HG03575 (cell line): ENCODE data around the gene SEMA3C.

Experiments used
- ATAC-seq: cut with Tn5 transposase; IDR thresholded peaks from one replicate; pipeline ENCODE4 v1.9.1; 2021; ENCODE audit not compliant: unreplicated experiment, insufficient number of reproducible peaks, low FRiP score; ENCODE audit errors: extremely low read depth

Gene SEMA3C

DNA sequence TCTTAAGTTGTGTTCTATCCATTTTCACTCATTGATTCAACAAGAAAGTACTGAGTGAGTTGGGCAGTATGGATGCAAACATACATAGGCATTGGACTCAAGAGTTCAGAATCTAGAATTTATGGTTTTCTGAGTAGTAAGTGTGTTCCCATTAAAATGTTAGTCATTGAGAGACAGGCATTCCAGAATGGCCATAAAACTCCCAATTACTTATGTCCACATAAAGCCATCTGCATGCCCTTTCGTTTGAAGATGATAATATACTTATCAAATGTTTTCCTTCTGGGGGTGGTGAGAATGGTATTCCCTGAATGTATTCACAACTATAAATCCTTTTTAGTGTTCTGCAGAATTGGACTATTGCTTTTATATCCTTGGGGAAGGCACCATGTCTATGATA, 148.8 kb downstream of the SEMA3C start:
- ATAC-seq = no peak

DNA sequence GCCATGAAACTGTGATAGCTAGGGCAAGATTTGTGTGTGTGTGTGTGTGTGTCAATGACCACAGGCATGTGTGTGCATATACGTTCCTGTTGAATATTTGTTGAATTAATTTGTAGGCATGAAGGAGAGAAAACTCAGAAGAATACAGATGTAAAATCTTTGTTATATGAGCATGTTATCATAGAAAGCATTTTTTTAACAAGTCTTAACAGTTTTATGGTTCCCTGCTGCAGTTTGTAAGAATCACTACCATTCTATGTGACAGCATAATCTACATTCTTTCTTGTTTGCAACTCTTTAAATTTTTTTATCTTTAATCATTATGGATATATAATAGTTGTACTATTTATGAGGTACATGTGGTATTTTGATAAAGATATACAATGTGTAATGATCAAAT, 150.1 kb downstream of the SEMA3C start:
- no peak for ATAC-seq

DNA sequence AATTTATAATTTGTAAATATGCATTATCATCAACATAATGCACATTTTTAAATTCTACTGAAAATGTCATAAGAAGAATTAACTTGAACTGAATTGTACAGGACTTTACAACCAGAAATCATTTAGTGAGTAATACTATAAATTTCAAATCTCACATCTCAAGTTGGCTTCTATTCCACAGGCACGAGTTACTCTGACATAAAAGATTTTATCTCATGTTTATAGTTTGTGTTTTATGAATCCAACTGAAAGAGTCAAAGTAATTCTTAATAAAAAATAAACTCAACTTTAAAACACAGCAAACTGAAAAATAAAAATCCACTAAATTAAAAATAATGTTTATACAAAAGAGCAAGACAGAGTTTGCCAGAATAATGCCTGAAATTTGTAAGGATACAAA, 151.2 kb downstream of the SEMA3C start:
- ATAC-seq = no peak

DNA sequence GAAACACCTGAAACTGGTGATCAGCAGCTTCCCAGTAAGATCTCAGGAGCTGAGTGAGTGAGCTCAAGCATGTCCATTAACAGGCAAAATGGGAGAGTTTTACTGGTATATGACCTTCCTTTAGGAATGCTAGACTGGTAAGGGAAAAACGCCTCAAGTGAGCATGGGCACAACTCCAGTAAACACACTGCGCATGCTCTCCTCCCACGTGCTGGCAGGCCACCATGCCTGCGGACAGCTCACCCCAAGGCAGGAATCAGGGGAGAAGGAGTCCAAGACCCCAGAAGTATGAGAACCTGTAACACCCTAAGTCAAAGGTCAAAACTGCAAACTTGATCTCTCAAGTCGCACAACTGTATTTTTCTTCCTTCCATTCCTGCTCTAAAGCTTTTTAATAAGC, 152.1 kb downstream of the SEMA3C start:
- no peak for ATAC-seq

DNA sequence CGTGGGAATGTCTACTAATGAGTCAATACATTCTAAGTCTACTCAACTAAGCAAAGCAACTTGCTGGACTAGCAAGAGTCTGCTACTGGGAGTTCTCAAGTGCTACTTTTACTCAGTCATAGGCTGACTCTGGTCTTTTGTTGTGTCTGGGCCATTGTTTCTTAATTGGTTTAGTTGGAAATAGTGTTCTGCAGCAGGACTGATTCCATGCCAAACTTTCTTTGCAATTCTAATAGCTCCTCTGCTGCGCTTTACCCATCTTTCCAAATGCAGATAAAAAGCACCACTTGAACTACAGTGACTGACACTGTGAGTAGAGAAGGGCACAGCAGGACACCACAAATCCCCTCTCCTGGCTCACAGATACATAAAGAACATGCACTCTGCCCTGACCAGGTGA, 154.7 kb downstream of the SEMA3C start:
- ATAC-seq = no peak

DNA sequence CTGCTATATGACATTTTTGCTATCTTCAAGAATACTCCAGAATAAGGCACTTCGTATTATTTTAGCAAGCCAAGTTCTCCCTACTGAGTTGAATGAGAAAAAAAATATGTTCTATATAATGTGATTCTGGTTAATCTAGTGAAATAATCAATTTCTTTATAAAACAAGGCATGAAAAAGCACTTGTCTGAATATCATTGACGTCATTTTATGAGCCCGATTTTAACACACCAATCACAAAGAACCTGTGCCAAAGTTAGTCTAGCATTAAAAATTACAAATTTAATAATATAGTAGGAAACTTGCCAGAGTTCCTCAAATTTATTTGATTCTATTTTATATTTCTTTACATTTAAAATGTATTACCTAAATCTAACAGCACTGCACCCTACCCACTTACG, 155.1 kb downstream of the SEMA3C start:
- ATAC-seq = no peak

- ATAC-seq = no peak
Observed at GRCh38 chr7:80763289-80763688, 155.6 kb downstream of the SEMA3C start.

GRCh38 chr7:80760292-80760691, 158.6 kb downstream of the SEMA3C start:
- ATAC-seq = no peak

DNA sequence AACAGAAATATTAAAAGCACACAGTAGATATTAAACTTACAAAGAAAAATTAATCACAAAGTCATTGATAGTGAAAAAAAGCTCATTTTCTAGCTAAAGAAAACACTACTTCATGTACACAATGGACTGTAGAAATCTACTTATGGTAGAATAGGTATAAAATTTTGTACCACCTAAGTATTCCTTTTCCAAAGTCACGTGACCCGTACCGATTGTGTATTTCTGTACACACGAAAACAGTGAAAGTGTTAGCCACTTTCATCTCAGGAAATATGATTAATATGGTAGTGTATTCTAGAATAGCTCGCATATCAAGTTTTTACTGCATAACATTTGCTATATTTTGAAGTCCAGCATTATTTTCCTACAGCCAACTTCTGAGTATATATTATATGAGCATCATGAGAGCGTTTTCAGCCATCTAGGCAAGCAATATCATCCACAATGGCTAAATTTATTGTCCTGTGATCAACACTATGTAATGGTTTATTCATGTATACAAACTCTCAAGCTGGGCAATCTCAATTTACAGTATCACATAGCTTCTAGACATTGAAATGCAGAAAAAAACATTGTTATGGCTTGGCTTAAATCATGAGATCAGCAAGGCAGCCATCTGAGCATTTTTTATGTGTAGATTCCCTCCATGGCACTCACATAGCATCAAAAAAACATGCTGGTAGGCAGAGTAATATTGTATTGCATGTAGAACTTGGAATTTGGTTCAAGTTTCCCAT, 165.7 kb downstream of the SEMA3C start:
- ATAC-seq = no peak

DNA sequence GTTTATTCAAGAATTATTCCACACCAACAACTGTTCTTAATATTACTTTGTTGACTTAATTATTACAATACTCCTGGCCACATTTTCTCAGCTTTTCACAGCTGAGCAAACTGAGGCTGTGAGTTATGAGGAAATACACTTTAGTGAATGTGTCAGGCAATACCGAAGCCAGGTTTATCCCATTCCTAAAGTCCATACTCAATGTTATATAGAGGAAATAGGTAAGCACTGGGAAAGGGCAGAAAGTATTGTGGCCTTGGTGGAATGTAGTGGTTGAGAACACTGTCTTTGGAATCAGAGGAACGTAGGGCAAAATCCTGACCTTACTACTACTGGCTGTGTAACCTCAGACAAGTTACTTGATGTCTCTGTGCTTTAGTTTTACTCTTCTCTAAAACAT, 169.6 kb downstream of the SEMA3C start:
- no peak for ATAC-seq

DNA sequence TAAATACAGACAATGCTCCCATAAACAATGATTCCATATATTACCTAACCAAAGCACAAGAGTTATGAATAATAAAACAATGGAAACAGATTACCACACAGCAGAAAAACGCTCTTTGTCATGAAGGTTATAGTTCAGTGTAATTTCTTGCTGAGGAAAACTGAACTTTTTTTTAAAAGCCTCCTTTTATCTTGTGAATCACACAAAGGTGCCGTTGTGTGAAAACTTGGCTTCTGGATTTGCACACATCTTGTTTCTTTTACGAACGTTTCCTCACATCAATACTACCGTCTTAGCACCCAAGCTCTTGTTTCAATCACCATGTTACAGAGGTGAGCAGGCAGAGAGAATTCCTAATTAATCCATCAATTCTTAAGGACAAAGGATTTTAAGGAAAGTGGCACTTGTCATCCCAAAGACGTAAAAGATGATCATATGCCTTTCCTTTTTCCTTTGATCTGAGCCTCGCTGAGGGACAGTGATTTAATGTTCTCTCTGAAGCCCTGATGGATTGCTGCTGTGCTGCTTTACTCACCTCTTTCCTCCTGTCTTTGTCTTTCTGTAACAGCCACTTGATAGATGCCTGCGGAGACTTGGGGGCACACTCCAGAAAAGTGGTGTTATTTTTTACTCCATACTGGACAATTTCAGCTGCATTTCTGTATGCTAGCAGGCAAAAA, 170.3 kb downstream of the SEMA3C start:
- no peak for ATAC-seq

DNA sequence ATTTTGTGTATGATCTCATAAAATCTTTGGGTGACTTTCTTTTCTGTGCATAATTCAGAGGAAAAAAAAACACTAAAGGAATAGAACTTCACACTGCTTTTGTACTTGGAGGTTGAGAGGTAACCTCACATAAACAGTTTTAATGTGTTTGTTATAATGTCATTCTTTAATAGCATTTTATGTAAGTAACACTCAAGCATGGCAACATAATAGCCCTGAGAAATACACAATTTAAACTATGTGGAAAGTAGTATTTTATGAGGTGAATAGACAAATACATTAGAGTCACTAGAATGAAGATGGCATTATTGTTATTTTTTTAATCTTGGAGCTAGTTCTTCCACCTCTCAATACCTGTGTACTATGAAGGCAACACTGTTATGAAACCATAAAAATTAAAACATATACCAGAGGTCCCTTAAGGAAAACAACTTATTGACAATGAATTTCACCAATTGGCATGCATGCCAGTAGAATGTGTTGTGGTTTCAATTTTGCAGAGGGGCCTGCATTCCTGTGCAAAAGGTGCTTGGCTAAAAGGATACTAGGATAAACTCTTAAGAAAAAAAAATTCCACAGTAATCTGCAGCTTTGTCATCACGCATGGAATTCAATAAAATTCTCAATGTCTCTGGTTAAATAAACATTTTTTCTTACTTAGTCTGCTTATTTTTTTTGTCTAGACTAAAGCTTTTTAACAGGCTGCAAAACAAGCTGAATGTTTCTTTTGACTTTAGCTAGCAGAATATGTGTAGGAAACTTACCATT, 177.9 kb downstream of the SEMA3C start:
- no peak for ATAC-seq

- no peak for ATAC-seq
Observed at GRCh38 chr7:80736371-80737125, 182.3 kb downstream of the SEMA3C start.

GRCh38 chr7:80735330-80735729, 183.5 kb downstream of the SEMA3C start:
- ATAC-seq = no peak

GRCh38 chr7:80734011-80734410, 184.8 kb downstream of the SEMA3C start:
- ATAC-seq = no peak

DNA sequence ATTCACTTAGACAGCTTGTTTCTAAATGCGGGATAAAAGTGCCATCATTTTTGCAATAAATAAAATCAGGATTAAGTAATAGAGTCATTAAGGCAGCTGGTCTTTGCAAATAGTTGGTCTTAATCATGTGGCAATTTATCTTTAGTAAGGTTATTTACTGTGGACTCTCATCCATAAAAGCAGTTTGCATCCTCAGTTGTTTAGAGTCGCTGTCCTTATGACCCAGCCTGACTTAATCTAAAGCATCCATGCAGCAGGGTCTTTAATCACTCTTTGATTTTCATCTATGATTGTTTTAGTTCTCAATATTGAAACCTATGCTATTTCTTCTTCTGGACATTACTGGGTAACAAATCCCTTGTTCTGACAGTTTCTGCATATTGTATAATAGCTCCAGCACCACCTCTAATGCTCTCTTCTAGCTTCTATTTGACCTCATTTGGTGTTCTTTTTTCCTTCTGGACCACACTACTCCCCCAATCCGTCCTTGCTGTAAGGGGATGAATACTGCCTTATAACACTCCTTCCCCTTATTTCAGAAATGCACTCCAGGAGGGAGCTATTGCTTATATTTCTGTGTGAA, 185.4 kb downstream of the SEMA3C start:
- ATAC-seq = no peak

DNA sequence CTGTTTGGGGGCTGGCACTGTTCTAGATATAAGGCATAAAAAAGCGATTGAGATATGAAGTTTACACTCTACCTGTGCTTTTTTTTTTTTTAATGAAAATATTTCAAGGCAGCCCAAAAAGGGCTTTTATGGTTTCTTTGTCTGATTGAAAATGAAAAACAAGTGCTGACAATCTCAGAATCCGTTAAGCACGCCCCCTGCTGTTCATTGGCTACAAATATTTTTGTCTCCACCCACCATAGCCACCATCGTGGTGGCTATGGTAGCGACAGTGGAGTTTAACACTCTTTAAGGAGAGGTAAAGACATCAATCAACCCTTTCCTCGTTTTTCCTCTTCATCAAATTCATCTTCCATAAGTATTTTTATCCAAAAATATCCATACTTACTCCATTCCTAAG, 186.2 kb downstream of the SEMA3C start:
- ATAC-seq = no peak

- no peak for ATAC-seq
Observed at GRCh38 chr7:80731281-80731680, 187.6 kb downstream of the SEMA3C start.
